Umbilical cord (tissue), 2 donors: Measurements from ENCODE around the gene LIMA1. TPM values are rescaled to one million over a fixed set of nuclear protein-coding genes. Genes with fewer than 3 reads are reported as not detected.
"Not testable (repeated sequence)": the region's sequence is repeated elsewhere in the genome, so short reads cannot be mapped to it uniquely, and the experiment has no call there.

Experiments
- DNase-seq: peaks from one replicate; pipeline ENCODE4 v3.0.0-alpha.2; 2015; ENCODE audit warnings: low spot score
- total RNA-seq: library from RNA; depleted of rRNA; stranded (reverse); fragments of >200 nt; gene quantifications from one replicate; pipeline ENCODE4 v1.2.3, GENCODE V29; 2014; ENCODE audit warnings: low replicate concordance; ENCODE audit not compliant: insufficient read depth

LIMA1 gene
- total RNA-seq, 1 donor from 2014 or later: 147 TPM

GRCh38 chr12:50187084-50187900, 96.0 kb downstream of the LIMA1 start:
- peak; percentile 26 for DNase-seq

GRCh38 chr12:50186681-50187080, 96.6 kb downstream of the LIMA1 start:
- DNase-seq: no peak

- no peak for DNase-seq
Observed at GRCh38 chr12:50185970-50186663, 97.2 kb downstream of the LIMA1 start.

- DNase-seq: no peak
Observed at GRCh38 chr12:50185301-50185895, 97.9 kb downstream of the LIMA1 start.

GRCh38 chr12:50184261-50184660, 99.1 kb downstream of the LIMA1 start:
- DNase-seq: no peak

- DNase-seq: peak; percentile 42
Observed at GRCh38 chr12:50182461-50182860, 100.9 kb downstream of the LIMA1 start.

- DNase-seq: no peak
Observed at GRCh38 chr12:50181691-50182090, 101.6 kb downstream of the LIMA1 start.

- no peak for DNase-seq
Observed at GRCh38 chr12:50175716-50176026, 107.6 kb downstream of the LIMA1 start.

- DNase-seq: peak; percentile 88
Observed at GRCh38 chr12:50174971-50175715, 108.2 kb downstream of the LIMA1 start.

- DNase-seq: peak; percentile 100
Observed at GRCh38 chr12:50167049-50167828, 116.1 kb downstream of the LIMA1 start, which contains the start of gene CERS5. TSS of gene CERS5 (minus strand) at chr12:50167369. CDS start at chr12:50167297, 72 bp downstream.

GRCh38 chr12:50166799-50167048, 116.6 kb downstream of the LIMA1 start:
- no peak for DNase-seq

GRCh38 chr12:50164963-50165362, 118.4 kb downstream of the LIMA1 start:
- no peak for DNase-seq

GRCh38 chr12:50162230-50162629, 121.1 kb downstream of the LIMA1 start:
- peak; percentile 67 for DNase-seq

GRCh38 chr12:50160643-50161042, 122.7 kb downstream of the LIMA1 start:
- no peak for DNase-seq

GRCh38 chr12:50157259-50157658, 126.1 kb downstream of the LIMA1 start:
- no peak for DNase-seq

GRCh38 chr12:50156641-50157040, 126.7 kb downstream of the LIMA1 start:
- no peak for DNase-seq

- not testable (repeated sequence) for DNase-seq
Observed at GRCh38 chr12:50154947-50155346, 128.4 kb downstream of the LIMA1 start.

- DNase-seq: no peak
Observed at GRCh38 chr12:50151047-50151687, 132.2 kb downstream of the LIMA1 start.

GRCh38 chr12:50149311-50149710, 134.0 kb downstream of the LIMA1 start:
- DNase-seq: no peak

- not testable (repeated sequence) for DNase-seq
Observed at GRCh38 chr12:50148011-50148410, 135.3 kb downstream of the LIMA1 start.

GRCh38 chr12:50147281-50147680, 136.0 kb downstream of the LIMA1 start:
- DNase-seq: no peak
